ENCODE measurements around the gene ADRA2B. TPM values are rescaled to one million over a fixed set of nuclear protein-coding genes. Genes with fewer than 3 reads are reported as not detected.
A peak's percentile ranks its signal among the peaks of the same experiment; 100 is the strongest.

The ADRA2B gene
- total and polyA plus RNA-seq, 8 donors: 0.15 to 2.9 (median 0.44) TPM; not detected in 2

DNA sequence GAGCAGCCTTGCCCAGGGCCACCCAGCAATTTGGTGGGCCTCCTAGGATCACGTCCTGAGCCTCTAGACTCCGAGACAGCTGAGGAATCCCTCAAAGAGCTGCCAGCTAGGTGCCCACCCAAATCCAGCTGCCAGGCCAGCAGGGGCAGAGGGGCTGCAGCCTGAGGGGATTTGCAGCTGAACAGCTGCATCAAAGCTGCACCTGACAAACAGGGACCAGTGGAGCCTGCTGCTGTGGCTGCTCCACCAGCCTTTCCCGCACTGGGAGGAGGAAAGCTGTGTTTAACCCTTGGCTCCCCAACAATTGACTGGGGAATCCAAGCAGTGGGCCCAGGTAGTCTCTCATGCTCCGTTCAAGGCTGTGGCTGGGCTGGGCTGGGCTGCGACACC, 8.2 kb downstream of the ADRA2B start:
- 42 to 50% (median 46%) methylated on average over 5 of the region's 5 CpGs; no CpG with 5 or more reads in 1 of the 5 donors for WGBS, 5 donors
- peaks cover 0 to 17% (median 7%) of the 10 kb centered on the region in 4 donors for H3K4me1 ChIP-seq
- intact Hi-C loops (cut with DNase I; ENCODE audit: low total_unique reads): no loop called here
- peak overlapping the region in 2 of 5 donors; percentile 8 to 26 for H3K27ac ChIP-seq
- peaks cover 0 to 17% (median 8%) of the 10 kb centered on the region in 4 donors for H3K9me3 ChIP-seq
- peaks cover 0 to 15% (median 0%) of the 10 kb centered on the region in 3 donors for H3K27me3 ChIP-seq
- H3K4me3 ChIP-seq: no peak overlapping the region
- TF ChIP-seq EP300 (IDR thresholded peaks at IDR 0.05) (no peak), POLR2A (IDR thresholded peaks at IDR 0.05) (no peak), POLR2AphosphoS5 (IDR thresholded peaks at IDR 0.05) (no peak)
- TF ChIP-seq, protein P1, sequence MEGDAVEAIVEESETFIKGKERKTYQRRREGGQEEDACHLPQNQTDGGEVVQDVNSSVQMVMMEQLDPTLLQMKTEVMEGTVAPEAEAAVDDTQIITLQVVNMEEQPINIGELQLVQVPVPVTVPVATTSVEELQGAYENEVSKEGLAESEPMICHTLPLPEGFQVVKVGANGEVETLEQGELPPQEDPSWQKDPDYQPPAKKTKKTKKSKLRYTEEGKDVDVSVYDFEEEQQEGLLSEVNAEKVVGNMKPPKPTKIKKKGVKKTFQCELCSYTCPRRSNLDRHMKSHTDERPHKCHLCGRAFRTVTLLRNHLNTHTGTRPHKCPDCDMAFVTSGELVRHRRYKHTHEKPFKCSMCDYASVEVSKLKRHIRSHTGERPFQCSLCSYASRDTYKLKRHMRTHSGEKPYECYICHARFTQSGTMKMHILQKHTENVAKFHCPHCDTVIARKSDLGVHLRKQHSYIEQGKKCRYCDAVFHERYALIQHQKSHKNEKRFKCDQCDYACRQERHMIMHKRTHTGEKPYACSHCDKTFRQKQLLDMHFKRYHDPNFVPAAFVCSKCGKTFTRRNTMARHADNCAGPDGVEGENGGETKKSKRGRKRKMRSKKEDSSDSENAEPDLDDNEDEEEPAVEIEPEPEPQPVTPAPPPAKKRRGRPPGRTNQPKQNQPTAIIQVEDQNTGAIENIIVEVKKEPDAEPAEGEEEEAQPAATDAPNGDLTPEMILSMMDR (IDR thresholded peaks at IDR 0.05): no peak
- no peaks in the 10 kb centered on the region for H3K36me3 ChIP-seq
- no peak for DNase-seq

DNA sequence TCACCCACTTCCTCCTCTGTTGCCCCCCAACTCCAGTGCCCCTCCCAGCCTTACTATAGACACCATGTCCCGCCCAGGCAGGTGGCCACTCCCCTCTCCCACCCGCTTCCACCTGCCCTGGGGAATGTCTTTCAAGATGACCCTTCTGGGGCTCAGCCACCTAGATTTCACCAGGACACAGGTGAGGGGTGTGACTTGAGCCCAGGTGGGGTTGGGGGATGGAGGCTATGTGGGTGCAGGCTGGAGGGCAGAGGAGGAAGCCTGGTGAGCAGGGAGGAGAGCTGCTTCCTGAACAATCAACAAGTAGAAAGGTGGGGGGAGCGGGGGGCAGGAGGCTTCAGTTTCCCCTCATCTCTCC, 8.7 kb downstream of the ADRA2B start:
- intact Hi-C loops (cut with DNase I; ENCODE audit: low total_unique reads): no loop called here
- TF ChIP-seq POLR2A (IDR thresholded peaks at IDR 0.05) (no peak), POLR2AphosphoS5 (IDR thresholded peaks at IDR 0.05) (no peak), EP300 (IDR thresholded peaks at IDR 0.05) (no peak)
- TF ChIP-seq, protein P1 (IDR thresholded peaks at IDR 0.05): no peak
- Histone ChIP-seq H3K27ac (peak overlapping the region in 1 of 5 donors; percentile 8), H3K27me3 (peaks cover 0 to 15% (median 0%) of the 10 kb centered on the region in 3 donors), H3K9me3 (peaks cover 0 to 17% (median 8%) of the 10 kb centered on the region in 4 donors), H3K4me1 (peaks cover 0 to 17% (median 7%) of the 10 kb centered on the region in 4 donors), H3K36me3 (no peaks in the 10 kb centered on the region), H3K4me3 (no peak overlapping the region)
- DNase-seq: no peak
- 67 to 79% (median 69%) methylated on average over 3 of the region's 3 CpGs for WGBS, 5 donors

DNA sequence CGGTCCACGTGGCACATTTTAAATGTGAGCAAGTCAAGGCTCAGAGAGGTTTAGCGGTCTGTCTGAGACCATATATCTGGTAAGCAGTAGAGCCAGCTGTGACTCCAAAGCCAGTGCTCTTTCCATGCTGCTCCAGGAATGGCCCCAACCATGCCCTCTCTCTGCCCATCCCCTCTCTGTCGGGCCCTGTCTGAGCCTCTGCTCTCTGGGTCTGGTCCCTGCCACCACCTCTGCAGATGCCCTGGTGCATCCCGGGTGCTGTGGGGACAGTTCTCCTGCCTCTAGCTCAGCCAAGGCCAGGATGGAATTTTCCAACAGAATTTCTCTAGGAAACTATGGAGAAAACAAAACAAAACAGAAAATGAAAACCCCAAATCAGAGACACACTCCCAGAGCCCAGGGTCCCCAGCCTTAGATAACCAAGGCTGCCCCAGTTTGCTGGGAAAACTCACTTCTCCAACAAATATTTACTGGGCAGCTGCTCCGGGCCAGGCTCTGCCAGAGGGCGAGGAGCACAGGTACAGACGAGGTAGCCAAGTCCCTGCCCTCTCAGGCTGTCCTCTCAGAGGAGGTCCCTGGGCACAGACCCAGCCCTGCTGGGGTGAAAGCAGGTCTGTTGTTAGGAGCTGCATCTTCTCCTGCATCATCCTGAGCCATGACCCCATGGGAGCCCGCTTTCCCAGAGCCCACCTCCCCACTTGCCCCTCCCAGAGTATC, 9.2 kb downstream of the ADRA2B start:
- H3K27ac ChIP-seq: peak overlapping the region in 1 of 5 donors; percentile 8
- intact Hi-C loops (cut with DNase I; ENCODE audit: low total_unique reads): no loop called here
- 60 to 72% (median 63%) methylated on average over 8 to 9 of the region's 9 CpGs for WGBS, 5 donors
- H3K4me3 ChIP-seq: no peak overlapping the region
- H3K9me3 ChIP-seq: peaks cover 0 to 17% (median 8%) of the 10 kb centered on the region in 4 donors
- H3K36me3 ChIP-seq: no peaks in the 10 kb centered on the region
- TF ChIP-seq POLR2A (IDR thresholded peaks at IDR 0.05) (no peak), EP300 (IDR thresholded peaks at IDR 0.05) (no peak), POLR2AphosphoS5 (IDR thresholded peaks at IDR 0.05) (no peak)
- TF ChIP-seq, protein P1 (IDR thresholded peaks at IDR 0.05): no peak
- peaks cover 0 to 17% (median 7%) of the 10 kb centered on the region in 4 donors for H3K4me1 ChIP-seq
- DNase-seq: no peak
- peaks cover 0 to 15% (median 0%) of the 10 kb centered on the region in 3 donors for H3K27me3 ChIP-seq

DNA sequence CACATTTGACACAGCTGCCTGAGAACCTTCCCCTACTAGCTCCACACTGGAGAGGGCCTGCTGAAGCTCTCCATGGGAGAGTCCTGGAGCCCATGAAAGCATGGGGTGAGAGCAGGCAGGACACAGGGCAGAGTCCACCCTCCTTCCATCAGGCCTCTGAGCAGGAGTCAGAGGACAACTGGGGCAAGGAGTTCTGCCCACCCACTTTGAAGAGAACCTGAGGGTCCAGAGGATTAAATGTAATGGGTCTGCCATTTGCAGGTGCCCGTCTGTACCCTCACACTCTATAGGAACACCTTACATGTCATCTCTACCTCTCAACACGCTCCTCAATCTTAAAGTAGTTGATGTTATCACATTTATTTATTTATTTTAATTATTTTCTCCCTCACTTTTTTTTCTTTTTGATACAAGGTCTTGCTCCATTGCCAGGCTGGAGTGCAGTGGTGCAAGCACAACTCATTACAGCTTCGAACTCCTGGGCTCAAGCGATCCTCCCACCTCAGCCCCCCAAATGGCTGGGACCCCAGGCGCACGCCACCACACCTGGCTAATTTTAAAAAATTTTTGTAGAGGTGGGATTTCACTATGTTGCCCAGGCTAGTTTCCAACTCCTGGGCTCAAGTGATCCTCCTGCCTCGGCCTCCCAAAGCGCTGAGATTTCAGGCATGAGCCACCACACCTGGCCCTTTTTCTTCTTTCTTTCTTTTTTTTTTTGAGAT, 10.2 kb downstream of the ADRA2B start:
- Histone ChIP-seq H3K4me1 (peaks cover 0 to 17% (median 7%) of the 10 kb centered on the region in 4 donors), H3K9me3 (peaks cover 0 to 17% (median 8%) of the 10 kb centered on the region in 4 donors), H3K36me3 (no peaks in the 10 kb centered on the region), H3K27me3 (peaks cover 0 to 15% (median 0%) of the 10 kb centered on the region in 3 donors), H3K27ac (no peak overlapping the region), H3K4me3 (no peak overlapping the region)
- intact Hi-C loops (cut with DNase I; ENCODE audit: low total_unique reads): no loop called here
- TF ChIP-seq POLR2AphosphoS5 (IDR thresholded peaks at IDR 0.05): no peak
- TF ChIP-seq, protein P1 (IDR thresholded peaks at IDR 0.05): no peak
- no peak for TF ChIP-seq EP300 (IDR thresholded peaks at IDR 0.05)
- TF ChIP-seq POLR2A (IDR thresholded peaks at IDR 0.05): no peak
- 96 to 97% (median 97%) methylated on average over 8 of the region's 8 CpGs for WGBS, 5 donors
- DNase-seq: no peak

All from stomach (tissue), 9 donors.